Right cardiac atrium (tissue), 5 donors: ENCODE results near the gene PRTN3. TPM values are rescaled to one million over a fixed set of nuclear protein-coding genes. Genes with fewer than 3 reads are reported as not detected.

Experiments used
- ATAC-seq, 2 donors: fragments of 200-7000 bp; cut with Tn5 transposase; one replicate each; pipeline versions ENCODE4 v1.8.0 to v1.9.1; 2020; ENCODE audit warnings: moderate library complexity in 2 of 2, mild to moderate bottlenecking in 1 of 2
- DNase-seq, 3 donors: peaks; one replicate each; pipeline ENCODE4 v3.0.0-alpha.2; 2020
- H3K27ac ChIP-seq: one replicate; pipeline ENCODE4 v1.5.1; 2013; ENCODE audit warnings: mild to moderate bottlenecking, low read length, control low read depth, moderate library complexity
- H3K27me3 ChIP-seq: one replicate; pipeline ENCODE4 v1.6.1; 2013; ENCODE audit not compliant: control insufficient read depth, insufficient read depth
- H3K4me1 ChIP-seq: one replicate; pipeline ENCODE4 v1.6.1; 2013; ENCODE audit warnings: low read length; ENCODE audit not compliant: control insufficient read depth, insufficient read depth
- H3K4me3 ChIP-seq: one replicate; pipeline ENCODE4 v1.5.1; 2013; ENCODE audit warnings: low read length, control low read depth
- H3K9me3 ChIP-seq: one replicate; pipeline ENCODE4 v1.6.1; 2013; ENCODE audit warnings: low read length; ENCODE audit not compliant: control insufficient read depth
- WGBS: extraction: QIAGEN DNeasy Blood & Tissue Kit; methylation state at CpG from one replicate; pipeline ENCODE4 v1.1.7; 2013; 5-methylcytosine and 5-hydroxymethylcytosine counted together
- intact Hi-C, 4 donors: fragments of 100-400 bp; cut with DNase I; formaldehyde crosslinking; loops; one replicate each; pipeline versions ENCODE4 v1.11.0 to v1.14.0; 2022 to 2023
- polyA plus RNA-seq: library from polyadenylated mRNA; stranded (reverse); fragments of 200-250 nt; gene quantifications from one replicate; pipeline ENCODE4 v1.2.3, GENCODE V29; 2013
- total RNA-seq, 4 donors: library from RNA; stranded (reverse); fragmentation: NEBNext Ultra II Directional; extraction: Animal tissue kit (Norgen Biotek cat#: 25700); gene quantifications; one replicate each; pipeline ENCODE4 v1.2.1, GENCODE V29; 2021
- donor health status: healthy with polysubstance abuse.
- donor health status: DM: no; HTN: yes; CAD: no.
- donor health status: DM: no; HTN: no; CAD: no.
- donor health status: DM: no; HTN: yes; CAD: no; lungs with severe emphysema.
- donor health status: DM: yes; HTN: yes; CAD: no.

The PRTN3 gene
- total and polyA plus RNA-seq, 5 donors = not detected

- 71% methylated on average over 31 of the region's 31 CpGs for WGBS
- Histone ChIP-seq H3K27ac (no peak overlapping the region), H3K9me3 (no peaks in the 10 kb centered on the region), H3K27me3 (no peaks in the 10 kb centered on the region), H3K4me3 (no peak overlapping the region), H3K4me1 (peaks cover 15% of the 10 kb centered on the region)
- no peak for ATAC-seq
- intact Hi-C loops = loop anchor here in 1 of 4 donors (10.0 kb wide), 1 partner anchor 51 kb away; the partner anchor contains the start of genes CFD and ELANE
- DNase-seq = peak in 2 of 3 donors; percentile 27 to 31
These were observed 36.9 kb upstream of the PRTN3 start for GRCh38 chr19:803686-804418.

DNA sequence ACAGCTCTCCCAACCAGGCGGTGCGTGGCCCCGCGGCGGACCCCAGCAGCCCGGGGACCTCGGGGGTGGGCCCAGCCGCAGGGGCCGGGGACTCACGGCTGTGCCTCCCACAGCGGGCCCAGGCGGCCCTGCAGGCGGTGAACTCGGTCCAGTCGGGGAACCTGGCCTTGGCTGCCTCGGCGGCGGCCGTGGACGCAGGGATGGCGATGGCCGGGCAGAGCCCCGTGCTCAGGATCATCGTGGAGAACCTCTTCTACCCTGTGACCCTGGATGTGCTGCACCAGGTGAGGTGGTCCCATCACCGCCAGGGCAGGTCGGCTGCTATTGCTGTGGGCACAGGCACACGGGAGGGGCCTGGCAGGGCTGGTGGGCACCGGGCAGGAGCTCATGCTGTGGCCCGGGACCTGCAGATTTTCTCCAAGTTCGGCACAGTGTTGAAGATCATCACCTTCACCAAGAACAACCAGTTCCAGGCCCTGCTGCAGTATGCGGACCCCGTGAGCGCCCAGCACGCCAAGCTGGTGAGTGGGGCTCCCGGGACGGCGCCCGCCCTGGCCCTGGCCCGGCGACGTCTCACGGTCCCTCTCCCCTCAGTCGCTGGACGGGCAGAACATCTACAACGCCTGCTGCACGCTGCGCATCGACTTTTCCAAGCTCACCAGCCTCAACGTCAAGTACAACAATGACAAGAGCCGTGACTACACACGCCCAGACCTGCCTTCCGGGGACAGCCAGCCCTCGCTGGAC, 36.2 kb upstream of the PRTN3 start:
- H3K9me3 ChIP-seq = no peaks in the 10 kb centered on the region
- H3K4me1 ChIP-seq = peaks cover 13% of the 10 kb centered on the region
- no peak overlapping the region for H3K4me3 ChIP-seq
- no peak for ATAC-seq
- intact Hi-C loops = loop anchor here in 1 of 4 donors (10.0 kb wide), 1 partner anchor 50 kb away; the partner anchor contains the start of genes CFD and ELANE
- DNase-seq = no peak
- WGBS = 91% methylated on average over 53 of the region's 53 CpGs
- H3K27me3 ChIP-seq = no peaks in the 10 kb centered on the region
- H3K27ac ChIP-seq = no peak overlapping the region

- H3K27ac ChIP-seq = no peak overlapping the region
- no peaks in the 10 kb centered on the region for H3K27me3 ChIP-seq
- intact Hi-C loops = loop anchor here in 1 of 4 donors (10.0 kb wide), 1 partner anchor 50 kb away; the partner anchor contains the start of genes CFD and ELANE
- H3K4me3 ChIP-seq = no peak overlapping the region
- ATAC-seq (no peak), DNase-seq (peak in 1 of 3 donors; percentile 62)
- no peaks in the 10 kb centered on the region for H3K9me3 ChIP-seq
- WGBS = 91% methylated on average over 33 of the region's 33 CpGs
- H3K4me1 ChIP-seq = peaks cover 11% of the 10 kb centered on the region
These were observed 35.6 kb upstream of the PRTN3 start for GRCh38 chr19:805166-805551.

GRCh38 chr19:805600-806550, 34.9 kb upstream of the PRTN3 start:
- DNase-seq (peak in 1 of 3 donors; percentile 56), ATAC-seq (no peak)
- Histone ChIP-seq H3K27ac (no peak overlapping the region), H3K9me3 (no peaks in the 10 kb centered on the region), H3K4me3 (no peak overlapping the region), H3K4me1 (peaks cover 8% of the 10 kb centered on the region), H3K27me3 (no peaks in the 10 kb centered on the region)
- intact Hi-C loops = loop anchor here in 1 of 4 donors (10.0 kb wide), 1 partner anchor 49 kb away; the partner anchor contains the start of genes CFD and ELANE
- 90% methylated on average over 93 of the region's 93 CpGs for WGBS

DNA sequence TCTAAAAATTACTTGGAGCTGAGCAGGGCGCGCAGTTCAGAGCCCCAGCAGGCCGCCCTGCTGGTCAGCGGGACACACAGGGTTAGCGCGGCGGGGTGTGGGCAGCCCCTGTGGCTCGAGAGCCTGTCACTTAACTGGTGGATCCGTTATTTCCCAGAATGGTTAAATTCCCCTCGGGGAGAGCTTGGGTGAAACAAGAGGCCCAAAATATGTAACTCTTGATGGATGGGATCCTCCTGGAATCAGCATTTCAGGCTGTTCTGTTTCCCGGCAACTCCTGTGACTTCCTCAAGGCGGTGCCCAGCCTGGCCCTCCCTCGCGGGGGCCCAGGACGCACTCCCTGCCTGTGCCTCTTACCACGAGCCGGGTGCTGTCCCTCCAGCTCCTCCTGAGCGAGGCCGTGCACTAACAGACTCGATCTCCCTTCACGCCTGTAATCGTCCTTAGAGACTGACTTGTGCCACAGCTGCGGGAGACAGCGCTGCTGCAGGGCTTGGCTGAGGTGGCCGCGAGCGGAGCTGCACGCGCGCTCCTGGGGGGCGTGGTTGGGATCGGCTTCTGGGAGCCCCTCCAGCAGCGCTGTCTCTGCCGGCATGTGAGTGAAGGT, 33.9 kb upstream of the PRTN3 start:
- intact Hi-C loops = loop anchor here in 1 of 4 donors (10.0 kb wide), 1 partner anchor 48 kb away; the partner anchor contains the start of genes CFD and ELANE
- no peak overlapping the region for H3K4me3 ChIP-seq
- no peaks in the 10 kb centered on the region for H3K4me1 ChIP-seq
- peak in 1 of 3 donors; percentile 66 for DNase-seq
- ATAC-seq = no peak
- no peaks in the 10 kb centered on the region for H3K9me3 ChIP-seq
- no peak overlapping the region for H3K27ac ChIP-seq
- H3K27me3 ChIP-seq = no peaks in the 10 kb centered on the region
- 83% methylated on average over 34 of the region's 34 CpGs for WGBS

GRCh38 chr19:807627-808422, 33.0 kb upstream of the PRTN3 start:
- H3K4me3 ChIP-seq = no peak overlapping the region
- no peaks in the 10 kb centered on the region for H3K27me3 ChIP-seq
- H3K4me1 ChIP-seq = no peaks in the 10 kb centered on the region
- H3K27ac ChIP-seq = no peak overlapping the region
- peak in 1 of 3 donors; percentile 40 for DNase-seq
- H3K9me3 ChIP-seq = no peaks in the 10 kb centered on the region
- no peak for ATAC-seq
- intact Hi-C loops = loop anchor here in 1 of 4 donors (10.0 kb wide), 1 partner anchor 47 kb away; the partner anchor contains the start of genes CFD and ELANE
- 89% methylated on average over 44 of the region's 44 CpGs for WGBS

DNA sequence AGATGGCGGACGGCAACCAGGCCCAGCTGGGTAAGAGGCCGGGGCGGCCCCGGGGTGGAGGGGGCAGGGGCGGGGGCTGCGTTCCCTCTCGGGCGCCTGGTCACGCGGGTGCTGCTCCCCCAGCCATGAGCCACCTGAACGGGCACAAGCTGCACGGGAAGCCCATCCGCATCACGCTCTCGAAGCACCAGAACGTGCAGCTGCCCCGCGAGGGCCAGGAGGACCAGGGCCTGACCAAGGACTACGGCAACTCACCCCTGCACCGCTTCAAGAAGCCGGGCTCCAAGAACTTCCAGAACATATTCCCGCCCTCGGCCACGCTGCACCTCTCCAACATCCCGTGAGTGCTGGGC, 32.4 kb upstream of the PRTN3 start:
- no peak overlapping the region for H3K4me3 ChIP-seq
- H3K27ac ChIP-seq = no peak overlapping the region
- H3K4me1 ChIP-seq = no peaks in the 10 kb centered on the region
- ATAC-seq (no peak), DNase-seq (peak in 1 of 3 donors; percentile 49)
- intact Hi-C loops = loop anchor here in 1 of 4 donors (10.0 kb wide), 1 partner anchor 46 kb away; the partner anchor contains the start of genes CFD and ELANE
- WGBS = 90% methylated on average over 26 of the region's 26 CpGs
- no peaks in the 10 kb centered on the region for H3K27me3 ChIP-seq
- no peaks in the 10 kb centered on the region for H3K9me3 ChIP-seq

GRCh38 chr19:810077-810855, 30.5 kb upstream of the PRTN3 start:
- no peak overlapping the region for H3K4me3 ChIP-seq
- intact Hi-C loops = no loop called here
- no peaks in the 10 kb centered on the region for H3K4me1 ChIP-seq
- no peak overlapping the region for H3K27ac ChIP-seq
- 81% methylated on average over 30 of the region's 30 CpGs for WGBS
- no peak for ATAC-seq
- DNase-seq = peak in 2 of 3 donors; percentile 26 to 53
- H3K27me3 ChIP-seq = no peaks in the 10 kb centered on the region
- H3K9me3 ChIP-seq = no peaks in the 10 kb centered on the region

DNA sequence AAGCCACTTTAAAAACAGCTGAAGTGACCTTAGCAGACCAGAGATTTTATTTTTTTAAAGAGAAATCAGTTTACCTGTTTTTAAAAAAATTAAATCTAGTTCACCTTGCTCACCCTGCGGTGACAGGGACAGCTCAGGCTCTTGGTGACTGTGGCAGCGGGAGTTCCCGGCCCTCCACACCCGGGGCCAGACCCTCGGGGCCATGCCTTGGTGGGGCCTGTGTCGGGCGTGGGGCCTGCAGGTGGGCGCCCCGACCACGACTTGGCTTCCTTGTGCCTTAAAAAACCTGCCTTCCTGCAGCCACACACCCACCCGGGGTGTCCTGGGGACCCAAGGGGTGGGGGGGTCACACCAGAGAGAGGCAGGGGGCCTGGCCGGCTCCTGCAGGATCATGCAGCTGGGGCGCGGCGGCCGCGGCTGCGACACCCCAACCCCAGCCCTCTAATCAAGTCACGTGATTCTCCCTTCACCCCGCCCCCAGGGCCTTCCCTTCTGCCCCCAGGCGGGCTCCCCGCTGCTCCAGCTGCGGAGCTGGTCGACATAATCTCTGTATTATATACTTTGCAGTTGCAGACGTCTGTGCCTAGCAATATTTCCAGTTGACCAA, 29.8 kb upstream of the PRTN3 start:
- H3K4me1 ChIP-seq = no peaks in the 10 kb centered on the region
- DNase-seq = peak in 1 of 3 donors; percentile 48
- H3K9me3 ChIP-seq = no peaks in the 10 kb centered on the region
- no peak overlapping the region for H3K27ac ChIP-seq
- ATAC-seq = no peak
- intact Hi-C loops = no loop called here
- 85% methylated on average over 25 of the region's 25 CpGs for WGBS
- no peaks in the 10 kb centered on the region for H3K27me3 ChIP-seq
- H3K4me3 ChIP-seq = no peak overlapping the region
